Spleen (tissue), 7 donors: ENCODE measurements around the gene ARFGEF3.

ENCODE experiments used
- POLR2AphosphoS5 ChIP-seq, 3 donors: sonication (generic); formaldehyde crosslinking; IDR thresholded peaks; one replicate each; pipeline ENCODE4 v1.5.1; 2017; ENCODE audit warnings: antibody characterized with exemption in 3 of 3
- TF ChIP-seq, protein P1 (sequence below), 11 experiments: fragments of 200-600 bp in 7 of 11; fragments of 450-650 bp in 4 of 11; sonication (generic) in 4 of 11; IDR thresholded peaks in 8 of 11; conservative IDR thresholded peaks in 3 of 11; 1 replicate in 7 of 11; 2 replicates in 4 of 11; pipeline versions ENCODE4 v1.4.0 to v1.8.0; 2016 to 2021; ENCODE audit warnings: antibody characterized with exemption in 11 of 11, inconsistent platforms in 4 of 11, mild to moderate bottlenecking in 1 of 11
- donor health status: DM: no; HTN: no; CAD: no; lungs with moderate emphysema.
- donor health status: DM: no; HTN: no; CAD: no.
- donor health status: DM: no; HTN: no; CAD: no.

DNA sequence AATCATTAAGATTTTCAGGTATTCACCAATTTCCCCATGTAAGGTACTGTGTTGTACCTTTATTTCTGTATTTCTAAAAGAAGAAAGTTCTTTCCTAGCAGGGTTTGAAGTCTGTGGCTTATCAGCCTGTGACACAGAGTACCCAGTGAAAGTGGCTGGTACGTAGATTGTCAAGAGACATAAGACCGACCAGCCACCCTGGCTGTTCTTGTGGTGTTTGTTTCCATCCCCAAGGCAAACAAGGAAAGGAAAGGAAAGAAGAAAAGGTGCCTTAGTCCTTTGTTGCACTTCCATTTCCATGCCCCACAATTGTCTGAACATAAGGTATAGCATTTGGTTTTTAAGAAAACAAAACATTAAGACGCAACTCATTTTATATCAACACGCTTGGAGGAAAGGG, 175.3 kb downstream of the ARFGEF3 start:
- TF ChIP-seq POLR2AphosphoS5 (IDR thresholded peaks at IDR 0.05), result no peak
- TF ChIP-seq, protein P1, sequence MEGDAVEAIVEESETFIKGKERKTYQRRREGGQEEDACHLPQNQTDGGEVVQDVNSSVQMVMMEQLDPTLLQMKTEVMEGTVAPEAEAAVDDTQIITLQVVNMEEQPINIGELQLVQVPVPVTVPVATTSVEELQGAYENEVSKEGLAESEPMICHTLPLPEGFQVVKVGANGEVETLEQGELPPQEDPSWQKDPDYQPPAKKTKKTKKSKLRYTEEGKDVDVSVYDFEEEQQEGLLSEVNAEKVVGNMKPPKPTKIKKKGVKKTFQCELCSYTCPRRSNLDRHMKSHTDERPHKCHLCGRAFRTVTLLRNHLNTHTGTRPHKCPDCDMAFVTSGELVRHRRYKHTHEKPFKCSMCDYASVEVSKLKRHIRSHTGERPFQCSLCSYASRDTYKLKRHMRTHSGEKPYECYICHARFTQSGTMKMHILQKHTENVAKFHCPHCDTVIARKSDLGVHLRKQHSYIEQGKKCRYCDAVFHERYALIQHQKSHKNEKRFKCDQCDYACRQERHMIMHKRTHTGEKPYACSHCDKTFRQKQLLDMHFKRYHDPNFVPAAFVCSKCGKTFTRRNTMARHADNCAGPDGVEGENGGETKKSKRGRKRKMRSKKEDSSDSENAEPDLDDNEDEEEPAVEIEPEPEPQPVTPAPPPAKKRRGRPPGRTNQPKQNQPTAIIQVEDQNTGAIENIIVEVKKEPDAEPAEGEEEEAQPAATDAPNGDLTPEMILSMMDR (IDR thresholded peaks at IDR 0.05 in 8 of 11, conservative IDR thresholded peaks at IDR 0.05 in 3 of 11), result no peak
